Stimulated activated CD4-positive, alpha-beta T cell treated with anti-CD3 and anti-CD28 coated beads, Interleukin-12 subunit alpha, Interleukin-12 subunit beta, amount 100 ng/mL, for 48 hours (primary cell): ENCODE data around the gene ID1.
"Not testable (repeated sequence)": the region's sequence is repeated elsewhere in the genome, so short reads cannot be mapped to it uniquely, and the experiment has no call there.

ENCODE experiments used
- DNase-seq, 3 donors: peaks; one replicate each; pipeline ENCODE4 v3.0.0-alpha.2; 2020; ENCODE audit warnings: low read depth in 2 of 3, low spot score in 1 of 3

ID1 gene

DNA sequence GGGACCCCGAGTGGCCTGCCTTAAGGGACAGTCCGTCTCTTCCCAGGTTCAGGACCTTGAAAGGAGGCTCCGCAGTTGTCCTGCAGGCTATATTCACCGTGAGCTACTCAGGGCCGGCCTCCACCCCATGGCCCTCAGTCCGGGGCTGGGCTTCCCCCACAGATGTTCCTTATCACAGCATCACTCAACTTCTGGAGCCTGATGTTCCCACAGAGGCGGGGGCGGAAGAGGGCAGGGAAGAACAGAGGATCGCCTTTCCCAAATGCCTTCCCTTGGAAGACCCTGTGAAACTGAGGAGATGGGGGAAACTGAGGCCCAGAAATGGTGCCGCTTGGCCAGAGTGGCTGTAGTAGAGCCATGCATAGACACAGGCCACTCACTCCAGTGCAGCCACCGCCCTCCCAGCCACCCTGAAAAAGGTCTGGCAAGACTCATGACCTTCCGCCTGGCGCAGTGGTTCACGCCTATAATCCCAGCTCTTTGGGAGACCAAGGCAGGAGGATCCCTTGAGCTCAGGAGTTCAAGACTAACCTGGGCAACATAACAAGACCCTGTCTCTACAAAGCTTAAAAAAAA, 28.3 kb downstream of the ID1 start:
- no peak for DNase-seq

DNA sequence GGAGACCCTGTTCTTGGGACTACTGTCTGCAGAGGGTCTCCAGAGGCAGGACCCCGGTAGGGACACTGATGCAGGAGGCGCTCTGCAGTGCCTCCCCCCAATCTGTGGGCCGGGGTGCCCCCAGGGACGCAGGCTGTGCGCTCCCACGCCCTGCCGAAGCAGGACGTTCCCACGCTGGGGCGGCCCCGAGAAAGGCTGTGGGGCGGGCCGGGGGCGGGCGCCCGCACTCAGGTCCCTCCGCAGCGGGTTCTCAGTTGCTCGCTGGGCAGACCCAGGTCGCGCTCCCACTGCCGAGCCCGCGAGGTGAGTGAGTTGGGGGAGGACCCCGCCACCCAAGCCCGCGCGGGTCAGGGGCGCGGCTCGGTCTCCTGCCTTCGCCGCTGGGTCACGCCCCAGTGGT, 32.6 kb downstream of the ID1 start, which contains the start of gene COX4I2:
TSS of gene COX4I2 (plus strand) at position 253 of the 400 bp plus-strand sequence. CDS start 1,106 bp downstream, outside the sequence.
- no peak for DNase-seq

DNA sequence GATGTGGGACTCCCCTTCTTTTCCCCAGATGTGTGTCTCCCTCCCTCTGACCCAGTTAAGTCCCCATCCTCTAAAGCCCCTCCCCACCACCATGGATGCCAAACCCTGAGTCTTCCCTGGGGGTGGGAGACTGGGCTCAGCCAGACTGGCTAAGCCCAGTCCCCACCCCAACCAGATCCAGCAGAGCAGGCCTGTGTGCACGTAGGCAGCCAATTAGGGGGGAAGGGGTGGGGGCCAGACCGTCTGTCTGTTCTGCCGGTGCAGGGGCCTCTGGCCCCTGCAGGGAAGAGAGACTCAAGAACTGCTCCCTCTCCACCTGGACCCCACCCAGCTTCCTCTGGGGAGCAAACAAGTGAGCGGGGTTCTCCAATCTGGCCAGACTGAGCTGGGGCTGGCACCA, 33.2 kb downstream of the ID1 start:
- no peak for DNase-seq

DNA sequence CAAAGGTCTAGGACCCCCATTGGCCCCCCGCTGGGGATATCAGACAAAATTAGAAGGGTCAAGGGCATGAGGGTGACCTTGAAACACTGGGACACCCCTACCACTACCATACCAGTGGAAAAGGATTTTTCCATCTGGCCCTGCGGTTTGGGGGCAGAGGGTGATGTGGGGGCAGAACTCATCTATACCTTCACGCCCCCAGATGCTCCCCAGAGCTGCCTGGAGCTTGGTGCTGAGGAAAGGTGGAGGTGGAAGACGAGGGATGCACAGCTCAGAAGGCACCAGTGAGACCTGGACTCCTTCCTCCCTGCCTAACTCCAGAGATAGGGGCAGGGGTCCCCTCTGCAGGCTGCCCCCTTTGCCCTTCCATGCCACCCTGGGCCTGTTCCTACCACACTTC, 33.7 kb downstream of the ID1 start:
- no peak for DNase-seq

DNA sequence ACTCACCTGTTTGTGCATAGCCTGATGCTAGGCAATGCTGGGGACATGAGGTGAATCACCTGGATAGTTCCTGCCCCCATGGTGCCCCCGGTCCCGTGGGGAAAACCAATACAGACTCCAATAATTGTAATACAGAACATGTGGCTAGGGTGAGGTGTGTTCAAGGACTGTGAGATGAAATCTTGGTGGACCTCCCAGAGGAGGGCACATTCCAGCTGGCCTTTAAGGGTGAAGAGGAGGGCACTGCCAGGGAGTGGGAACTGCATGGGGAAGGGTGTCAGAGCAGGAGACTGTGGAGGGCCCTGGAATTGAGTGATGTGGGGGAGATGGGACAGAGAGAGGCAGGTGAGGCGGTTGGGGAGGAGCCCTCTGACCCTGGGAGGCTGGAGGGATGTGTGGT, 35.2 kb downstream of the ID1 start:
- no peak for DNase-seq

DNA sequence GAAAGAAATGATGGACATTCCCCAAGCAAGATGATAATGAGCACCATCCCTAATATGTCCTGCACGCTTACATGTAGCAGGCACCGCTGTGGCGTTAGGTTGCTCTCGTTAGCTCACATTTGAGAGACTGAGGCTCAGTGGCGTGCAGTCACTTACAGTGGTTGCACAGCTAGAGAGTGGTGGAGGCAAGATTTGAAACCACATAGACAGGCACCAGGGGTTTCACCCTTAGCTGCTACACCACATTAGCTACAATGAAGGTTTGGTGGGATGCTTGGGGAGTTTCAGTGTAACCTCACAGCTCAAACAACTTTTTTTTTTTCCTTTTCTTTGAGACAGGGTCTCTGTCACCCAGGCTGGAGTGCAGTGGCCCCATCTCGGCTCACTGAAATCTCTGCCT, 36.3 kb downstream of the ID1 start:
- no peak for DNase-seq

DNA sequence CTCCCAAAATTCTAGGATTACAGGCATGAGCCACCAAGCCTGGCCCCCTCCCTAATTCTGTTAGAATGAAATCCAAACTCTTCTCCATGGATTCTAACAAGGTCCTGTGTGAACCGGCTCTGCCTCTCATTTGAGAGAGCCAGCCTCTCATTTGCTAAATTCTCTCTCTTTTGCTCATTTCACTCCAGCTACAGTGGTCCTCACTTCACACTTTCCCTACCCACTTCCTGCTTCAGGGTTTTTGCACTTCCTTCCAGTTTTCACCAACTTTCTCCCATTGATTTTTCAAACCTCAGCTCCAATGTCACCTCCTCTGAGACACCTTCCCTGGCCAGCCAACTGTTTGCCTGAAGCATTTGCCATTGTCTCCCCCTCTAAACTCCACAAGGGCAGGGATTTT, 37.7 kb downstream of the ID1 start:
- no peak for DNase-seq

DNA sequence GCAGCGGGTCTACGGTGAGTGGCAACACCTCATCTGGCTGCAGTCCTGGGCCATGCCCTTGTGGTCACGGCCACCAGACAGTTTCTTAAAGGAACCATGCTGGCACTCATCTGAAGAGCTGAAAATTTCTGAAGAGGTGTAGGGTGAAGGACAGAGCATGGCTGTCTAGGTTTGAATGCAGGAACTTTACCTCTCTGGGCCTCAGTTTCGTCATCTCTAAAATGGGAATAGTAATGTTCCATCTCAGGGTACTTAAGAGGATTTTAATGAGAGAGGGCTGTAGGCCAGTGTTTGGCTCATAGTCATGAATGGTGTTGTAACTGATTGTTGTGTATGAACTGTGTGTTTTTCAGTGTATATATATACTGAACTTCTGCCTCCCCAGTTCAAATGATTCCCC, 38.4 kb downstream of the ID1 start:
- DNase-seq = no peak

DNA sequence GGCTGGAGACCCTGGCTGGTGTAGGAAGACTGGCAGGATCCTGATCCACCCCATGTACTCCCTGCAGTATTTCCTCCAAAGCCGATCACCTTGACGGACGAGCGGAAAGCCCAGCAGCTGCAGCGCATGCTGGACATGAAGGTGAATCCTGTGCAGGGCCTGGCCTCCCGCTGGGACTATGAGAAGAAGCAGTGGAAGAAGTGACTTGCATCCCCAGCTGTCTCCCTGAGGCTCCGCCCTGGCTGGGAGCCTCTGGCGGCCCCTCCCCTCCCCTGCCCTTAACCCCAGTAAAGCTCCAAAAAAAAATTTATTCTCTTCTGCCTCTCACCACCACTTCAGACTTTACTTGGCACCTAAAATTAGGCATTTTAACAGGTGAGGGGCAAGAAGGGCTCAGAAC, 39.6 kb downstream of the ID1 start:
- DNase-seq = no peak

DNA sequence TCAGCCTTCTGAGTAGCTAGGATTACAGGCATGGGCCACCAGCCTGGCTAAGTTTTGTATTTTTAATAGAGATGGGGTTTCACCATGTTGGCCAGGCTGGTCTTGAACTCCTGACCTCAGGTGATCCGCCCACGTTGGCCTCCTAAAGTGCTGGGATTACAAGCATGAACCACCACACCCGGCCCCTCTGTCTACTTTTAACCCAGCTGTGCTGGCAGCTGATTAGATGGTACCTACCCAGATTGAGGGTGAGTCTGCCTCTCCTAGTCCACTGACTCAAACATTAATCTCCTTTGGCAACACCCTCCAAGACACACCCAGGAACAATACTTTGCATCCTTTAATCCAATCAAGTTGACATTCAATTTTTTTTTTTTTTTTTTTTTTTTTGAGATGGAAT, 43.0 kb downstream of the ID1 start:
- not testable (repeated sequence) for DNase-seq

DNA sequence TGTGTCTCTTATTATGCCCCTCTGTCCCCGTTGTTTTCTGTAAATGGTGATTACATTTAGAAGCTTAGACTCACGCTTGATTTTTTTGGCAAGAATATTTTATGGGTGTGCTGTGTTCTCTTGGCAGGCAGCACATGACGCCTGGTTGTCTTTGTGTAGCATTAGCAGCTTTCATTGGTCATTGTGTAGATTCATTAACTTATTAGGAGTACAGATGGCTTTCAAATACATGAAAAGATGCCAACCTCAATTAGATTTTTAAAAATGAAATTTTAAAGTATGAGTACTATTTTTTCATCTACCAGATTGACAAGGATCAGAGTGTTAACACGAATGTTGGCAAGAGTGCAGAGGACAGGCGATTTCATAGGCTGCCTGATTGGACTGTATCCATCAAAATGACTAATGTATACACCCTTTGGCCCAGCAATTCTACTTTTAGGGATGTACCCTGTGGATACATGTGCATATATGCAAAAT, 47.9 kb downstream of the ID1 start:
- no peak for DNase-seq

DNA sequence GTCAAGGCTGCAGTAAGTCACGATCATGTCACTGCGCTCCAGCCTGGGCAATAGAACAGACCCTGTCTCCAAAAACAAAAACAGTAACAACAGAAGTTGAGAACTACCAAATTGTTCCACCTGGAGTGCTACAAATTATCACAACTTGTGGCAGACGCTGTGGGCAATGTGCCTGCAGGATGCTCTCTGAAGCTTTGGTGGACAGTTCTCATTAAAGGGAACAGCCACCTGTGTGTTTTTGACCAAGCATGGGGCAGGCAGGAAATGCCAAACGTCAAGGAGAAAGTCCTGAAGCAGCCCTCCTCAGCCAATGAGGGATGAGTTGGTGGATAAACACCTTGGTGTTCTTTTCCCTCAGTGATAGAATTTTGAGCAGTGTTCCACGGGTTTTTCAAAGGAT, 48.5 kb downstream of the ID1 start:
- no peak for DNase-seq

DNA sequence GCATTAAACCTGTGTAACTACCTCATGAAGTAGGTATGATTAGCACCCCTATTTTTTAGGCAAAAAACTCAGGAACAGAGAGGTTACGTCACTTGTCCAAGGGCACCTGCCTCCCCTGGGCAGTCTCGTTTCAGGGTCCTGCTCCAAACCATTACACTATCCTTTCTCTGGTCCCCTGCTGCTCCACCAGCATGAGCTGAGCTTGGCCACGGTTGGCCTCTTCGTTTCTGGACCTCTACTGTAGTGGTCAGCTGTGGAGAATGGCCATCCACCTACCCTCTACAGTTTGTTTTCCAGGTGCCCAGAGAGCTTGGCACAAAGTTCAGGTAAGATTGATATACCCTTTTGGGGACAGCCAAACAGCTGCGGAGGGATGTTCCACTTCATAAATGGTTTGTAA, 49.4 kb downstream of the ID1 start:
- DNase-seq = no peak
